A549 (cell line): ENCODE data around the gene ISL1. TPM values are rescaled to one million over a fixed set of nuclear protein-coding genes. Genes with fewer than 3 reads are reported as not detected.

Experiments
- ATAC-seq, 2 experiments: fragments of 200-7000 bp in 1 of 2; fragments of >200 bp in 1 of 2; cut with Nextera tagmentation in 1 of 2; cut with Tn5 transposase in 1 of 2; 3 replicates each; pipeline versions ENCODE4 v1.8.0 to v1.9.1; 2018 to 2020; ENCODE audit warnings: mild to moderate bottlenecking in 1 of 2, moderate library complexity in 1 of 2
- CTCF ChIA-PET: fragments of 300-600 bp; sonication (Branson Sonifier 250); formaldehyde crosslinking; extraction: SDS; loops from one replicate; lab custom pipeline; 2021; ENCODE audit warnings: antibody characterized with exemption, inconsistent platforms; lab: Yijun Ruan, JAX
- POLR2A ChIA-PET: fragments of 350-600 bp; formaldehyde crosslinking; extraction: SDS; loops from one replicate; lab custom pipeline; 2021; ENCODE audit warnings: antibody characterized with exemption, inconsistent platforms; lab: Yijun Ruan, JAX
- DNase-seq, 2 experiments: peaks; one replicate each; pipeline versions ENCODE4 v3.0.0 to v3.0.0-alpha.2; 2011 to 2016; ENCODE audit warnings: low read depth in 1 of 2, low spot score in 1 of 2
- FAIRE-seq: peaks from 2 replicates; lab custom pipeline; 2011; peaks lifted over from hg19 to GRCh38; lab: Jason Lieb, UNC
- H3K27ac ChIP-seq, 2 experiments: fragments of >200 bp; sonication (Bioruptor Twin); formaldehyde crosslinking; 3 replicates each; pipeline ENCODE4 v1.5.1; 2016 to 2017
- H3K4me1 ChIP-seq: fragments of >200 bp; sonication (Bioruptor Twin); formaldehyde crosslinking; 3 replicates; pipeline ENCODE4 v1.6.1; 2016
- H3K4me2 ChIP-seq: fragments of >200 bp; sonication (Bioruptor Twin); formaldehyde crosslinking; 3 replicates; pipeline ENCODE4 v1.6.1; 2016
- H3K4me3 ChIP-seq: fragments of >200 bp; sonication (Bioruptor Twin); formaldehyde crosslinking; 3 replicates; pipeline ENCODE4 v1.5.1; 2016
- H3K9me3 ChIP-seq: fragments of >200 bp; sonication (Bioruptor Twin); formaldehyde crosslinking; 3 replicates; pipeline ENCODE4 v1.6.1; 2016
- ESRRA ChIP-seq: fragments of 150-350 bp; IDR thresholded peaks from 2 replicates; pipeline ENCODE4 v1.6.1; 2014; ENCODE audit warnings: mild to moderate bottlenecking, low read length, borderline replicate concordance
- FOSL2 ChIP-seq, 2 experiments: fragments of 450-650 bp in 1 of 2; fragments of >200 bp in 1 of 2; sonication (Bioruptor Twin) in 1 of 2; formaldehyde crosslinking; IDR thresholded peaks; 2 replicates each; pipeline versions ENCODE4 v1.5.0 to v1.6.1; 2016 to 2020; ENCODE audit warnings: mild to moderate bottlenecking in 1 of 2, moderate library complexity in 1 of 2
- GATA3 ChIP-seq: IDR thresholded peaks from 2 replicates; pipeline ENCODE4 v1.6.1; 2012; ENCODE audit warnings: borderline replicate concordance
- HEYL ChIP-seq: fragments of 250-450 bp; sonication (Bioruptor Pico); IDR thresholded peaks from 2 replicates; pipeline ENCODE4 v1.8.0; 2021; ENCODE audit warnings: mild to moderate bottlenecking, moderate library complexity
- HMGXB4 ChIP-seq: fragments of 250-450 bp; sonication (Bioruptor Pico); IDR thresholded peaks from 2 replicates; pipeline ENCODE4 v1.5.0; 2021; ENCODE audit warnings: mild to moderate bottlenecking, moderate library complexity, borderline replicate concordance
- JUN ChIP-seq, 2 experiments: fragments of >200 bp; sonication (Bioruptor Twin); formaldehyde crosslinking; IDR thresholded peaks; 2 replicates in 1 of 2; 3 replicates in 1 of 2; pipeline ENCODE4 v1.6.1; 2016 to 2017
- MAZ ChIP-seq: fragments of 150-350 bp; IDR thresholded peaks from 2 replicates; pipeline ENCODE4 v1.6.1; 2014; ENCODE audit warnings: antibody characterized with exemption, low read depth, low read length, borderline replicate concordance
- NFE2L2 ChIP-seq: fragments of 150-350 bp; conservative IDR thresholded peaks from 2 replicates; pipeline ENCODE4 v1.6.1; 2014; ENCODE audit warnings: low read length
- NPAS2 ChIP-seq: fragments of 250-450 bp; sonication (Bioruptor Pico); IDR thresholded peaks from 2 replicates; pipeline ENCODE4 v1.8.0; 2022; ENCODE audit warnings: mild to moderate bottlenecking, moderate library complexity, borderline replicate concordance
- POLR2A ChIP-seq: IDR thresholded peaks from 2 replicates; pipeline ENCODE4 v1.6.1; 2012; ENCODE audit warnings: mild to moderate bottlenecking, low read length
- POLR2AphosphoS2 ChIP-seq: conservative IDR thresholded peaks from 2 replicates; pipeline ENCODE4 v1.6.1; 2012; ENCODE audit warnings: low read length, improper control_type of control experiment, inconsistent platforms
- RARB ChIP-seq: fragments of 250-450 bp; sonication (Bioruptor Pico); IDR thresholded peaks from 2 replicates; pipeline ENCODE4 v1.8.0; 2021; ENCODE audit warnings: mild to moderate bottlenecking, moderate library complexity
- SMC3 ChIP-seq: fragments of >200 bp; sonication (Bioruptor Twin); formaldehyde crosslinking; IDR thresholded peaks from 3 replicates; pipeline ENCODE4 v1.6.1; 2018; ENCODE audit warnings: inconsistent platforms
- ZC3H11A ChIP-seq: fragments of 450-650 bp; IDR thresholded peaks from 2 replicates; pipeline ENCODE4 v1.6.1; 2014; ENCODE audit warnings: antibody characterized with exemption, mild to moderate bottlenecking
- ZFP36 ChIP-seq: fragments of 450-650 bp; IDR thresholded peaks from 2 replicates; pipeline ENCODE4 v1.6.1; 2014; ENCODE audit warnings: borderline replicate concordance; ENCODE audit not compliant: partially characterized antibody
- ZNF302 ChIP-seq: fragments of 250-450 bp; sonication (Bioruptor Pico); IDR thresholded peaks from 2 replicates; pipeline ENCODE4 v1.9.0; 2021; ENCODE audit warnings: inconsistent platforms, mild to moderate bottlenecking, moderate library complexity
- ZSCAN20 ChIP-seq: fragments of 250-450 bp; sonication (Bioruptor Pico); IDR thresholded peaks from 2 replicates; pipeline ENCODE4 v1.8.0; 2022; ENCODE audit warnings: mild to moderate bottlenecking, moderate library complexity
- WGBS: methylation state at CpG from one replicate; pipeline ENCODE4 v1.1.6; 2017; ENCODE audit errors: missing lambda C conversion rate; 5-methylcytosine and 5-hydroxymethylcytosine counted together
- polyA plus RNA-seq, 4 experiments: library from polyadenylated mRNA; depleted of rRNA in 3 of 4; stranded (reverse); fragments of >200 nt; fragmentation: RNase III in 1 of 4; extraction: RNeasy Plus Mini Kit Qiagen cat#74134 plus additional on column Dnase treatment in 1 of 4; gene quantifications; 2 replicates in 3 of 4; 3 replicates in 1 of 4; pipeline ENCODE4 v1.2.3, GENCODE V29; 2011 to 2017
- TF ChIP-seq, protein P1 (sequence below): fragments of >200 bp; sonication (Bioruptor Twin); formaldehyde crosslinking; IDR thresholded peaks from 3 replicates; pipeline ENCODE4 v1.5.1; 2016
- TF ChIP-seq, protein P2 (sequence below): fragments of >200 bp; sonication (Bioruptor Twin); formaldehyde crosslinking; IDR thresholded peaks from 3 replicates; pipeline ENCODE4 v1.6.1; 2016
- TF ChIP-seq, protein P3 (sequence below): fragments of >200 bp; sonication (Bioruptor Twin); formaldehyde crosslinking; IDR thresholded peaks from 2 replicates; pipeline ENCODE4 v1.6.1; 2016

ISL1 gene
- polyA plus RNA-seq, 2 of the 4 experiments (the other 2 are of a cell fraction) = not detected

GRCh38 chr5:51371052-51371451 is 12.2 kb upstream of the ISL1 start:
- WGBS = 0% methylated on average over 2 of the region's 2 CpGs
- no peak overlapping the region for H3K4me3 ChIP-seq
- POLR2A ChIA-PET = no interaction called here
- DNase-seq (no peak), ATAC-seq (no peak), FAIRE-seq (no peak)
- H3K4me1 ChIP-seq = no peaks in the 10 kb centered on the region
- no peaks in the 10 kb centered on the region for H3K9me3 ChIP-seq
- TF ChIP-seq, protein P1, sequence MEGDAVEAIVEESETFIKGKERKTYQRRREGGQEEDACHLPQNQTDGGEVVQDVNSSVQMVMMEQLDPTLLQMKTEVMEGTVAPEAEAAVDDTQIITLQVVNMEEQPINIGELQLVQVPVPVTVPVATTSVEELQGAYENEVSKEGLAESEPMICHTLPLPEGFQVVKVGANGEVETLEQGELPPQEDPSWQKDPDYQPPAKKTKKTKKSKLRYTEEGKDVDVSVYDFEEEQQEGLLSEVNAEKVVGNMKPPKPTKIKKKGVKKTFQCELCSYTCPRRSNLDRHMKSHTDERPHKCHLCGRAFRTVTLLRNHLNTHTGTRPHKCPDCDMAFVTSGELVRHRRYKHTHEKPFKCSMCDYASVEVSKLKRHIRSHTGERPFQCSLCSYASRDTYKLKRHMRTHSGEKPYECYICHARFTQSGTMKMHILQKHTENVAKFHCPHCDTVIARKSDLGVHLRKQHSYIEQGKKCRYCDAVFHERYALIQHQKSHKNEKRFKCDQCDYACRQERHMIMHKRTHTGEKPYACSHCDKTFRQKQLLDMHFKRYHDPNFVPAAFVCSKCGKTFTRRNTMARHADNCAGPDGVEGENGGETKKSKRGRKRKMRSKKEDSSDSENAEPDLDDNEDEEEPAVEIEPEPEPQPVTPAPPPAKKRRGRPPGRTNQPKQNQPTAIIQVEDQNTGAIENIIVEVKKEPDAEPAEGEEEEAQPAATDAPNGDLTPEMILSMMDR = no peak
- TF ChIP-seq, protein P2, sequence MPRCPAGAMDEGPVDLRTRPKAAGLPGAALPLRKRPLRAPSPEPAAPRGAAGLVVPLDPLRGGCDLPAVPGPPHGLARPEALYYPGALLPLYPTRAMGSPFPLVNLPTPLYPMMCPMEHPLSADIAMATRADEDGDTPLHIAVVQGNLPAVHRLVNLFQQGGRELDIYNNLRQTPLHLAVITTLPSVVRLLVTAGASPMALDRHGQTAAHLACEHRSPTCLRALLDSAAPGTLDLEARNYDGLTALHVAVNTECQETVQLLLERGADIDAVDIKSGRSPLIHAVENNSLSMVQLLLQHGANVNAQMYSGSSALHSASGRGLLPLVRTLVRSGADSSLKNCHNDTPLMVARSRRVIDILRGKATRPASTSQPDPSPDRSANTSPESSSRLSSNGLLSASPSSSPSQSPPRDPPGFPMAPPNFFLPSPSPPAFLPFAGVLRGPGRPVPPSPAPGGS = no peak
- TF ChIP-seq ZC3H11A = no peak
- no peak for TF ChIP-seq ZSCAN20
- TF ChIP-seq GATA3 = no peak
- TF ChIP-seq FOSL2 (IDR thresholded peaks at IDR 0.05) = no peak
- no peak for TF ChIP-seq FOSL2 (CRISPR knock-in tag; IDR thresholded peaks at IDR 0.05)
- no peak for TF ChIP-seq ESRRA
- TF ChIP-seq, protein P3, sequence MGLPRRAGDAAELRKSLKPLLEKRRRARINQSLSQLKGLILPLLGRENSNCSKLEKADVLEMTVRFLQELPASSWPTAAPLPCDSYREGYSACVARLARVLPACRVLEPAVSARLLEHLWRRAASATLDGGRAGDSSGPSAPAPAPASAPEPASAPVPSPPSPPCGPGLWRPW = no peak
- TF ChIP-seq NPAS2 = no peak
- no peak for TF ChIP-seq NFE2L2
- TF ChIP-seq MAZ = no peak
- TF ChIP-seq SMC3 = no peak
- no peak for TF ChIP-seq POLR2A
- TF ChIP-seq ZFP36 = no peak
- no peak for TF ChIP-seq JUN (IDR thresholded peaks at IDR 0.05)
- TF ChIP-seq POLR2AphosphoS2 = no peak
- TF ChIP-seq ZNF302 (CRISPR knock-in tag) = no peak
- TF ChIP-seq HEYL (CRISPR knock-in tag) = no peak
- H3K4me2 ChIP-seq = no peak overlapping the region
- CTCF ChIA-PET = no interaction called here
- no peak overlapping the region for H3K27ac ChIP-seq

- Histone ChIP-seq H3K4me3 (no peak overlapping the region), H3K9me3 (no peaks in the 10 kb centered on the region), H3K4me2 (no peak overlapping the region), H3K4me1 (no peaks in the 10 kb centered on the region), H3K27ac (no peak overlapping the region)
- WGBS = 2% methylated on average over 3 of the region's 3 CpGs
- ATAC-seq (no peak), FAIRE-seq (no peak), DNase-seq (no peak)
- POLR2A ChIA-PET = no interaction called here
- no peak for TF ChIP-seq HMGXB4 (CRISPR knock-in tag)
- CTCF ChIA-PET = no interaction called here
Observed at GRCh38 chr5:51373880-51374523, 9.2 kb upstream of the ISL1 start.

GRCh38 chr5:51375084-51375483 is 8.2 kb upstream of the ISL1 start:
- H3K27ac ChIP-seq = no peak overlapping the region
- WGBS = 54% methylated on average over 7 of the region's 7 CpGs
- no peak for TF ChIP-seq RARB (CRISPR knock-in tag)
- ChIA-PET POLR2A (no interaction called here), CTCF (no interaction called here)
- no peaks in the 10 kb centered on the region for H3K4me1 ChIP-seq
- H3K4me3 ChIP-seq = no peak overlapping the region
- ATAC-seq (no peak), FAIRE-seq (no peak), DNase-seq (no peak)
- H3K9me3 ChIP-seq = no peaks in the 10 kb centered on the region
- H3K4me2 ChIP-seq = no peak overlapping the region
